ENCODE results near the gene RBKS.

DNA sequence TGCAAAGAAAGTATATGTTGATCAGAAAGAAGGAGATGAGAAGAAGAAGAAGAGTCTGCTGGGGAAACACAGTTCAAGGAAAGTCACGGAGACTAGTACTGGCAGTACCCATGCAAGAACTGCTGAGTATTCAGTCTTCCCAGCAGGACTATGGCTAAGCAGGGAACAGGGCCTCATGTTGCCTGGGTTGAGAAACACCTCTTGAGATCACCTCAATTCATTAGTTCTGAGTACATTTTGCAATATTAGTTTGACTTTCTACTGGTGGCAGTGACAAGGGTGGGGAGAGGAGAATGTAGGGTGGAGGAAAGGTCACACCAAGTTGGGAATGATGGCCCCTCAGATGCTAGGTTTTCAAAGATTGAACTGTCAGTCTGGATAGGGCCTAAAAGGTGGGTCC, 68.1 kb downstream of the RBKS start:
- TF ChIP-seq, protein P1, sequence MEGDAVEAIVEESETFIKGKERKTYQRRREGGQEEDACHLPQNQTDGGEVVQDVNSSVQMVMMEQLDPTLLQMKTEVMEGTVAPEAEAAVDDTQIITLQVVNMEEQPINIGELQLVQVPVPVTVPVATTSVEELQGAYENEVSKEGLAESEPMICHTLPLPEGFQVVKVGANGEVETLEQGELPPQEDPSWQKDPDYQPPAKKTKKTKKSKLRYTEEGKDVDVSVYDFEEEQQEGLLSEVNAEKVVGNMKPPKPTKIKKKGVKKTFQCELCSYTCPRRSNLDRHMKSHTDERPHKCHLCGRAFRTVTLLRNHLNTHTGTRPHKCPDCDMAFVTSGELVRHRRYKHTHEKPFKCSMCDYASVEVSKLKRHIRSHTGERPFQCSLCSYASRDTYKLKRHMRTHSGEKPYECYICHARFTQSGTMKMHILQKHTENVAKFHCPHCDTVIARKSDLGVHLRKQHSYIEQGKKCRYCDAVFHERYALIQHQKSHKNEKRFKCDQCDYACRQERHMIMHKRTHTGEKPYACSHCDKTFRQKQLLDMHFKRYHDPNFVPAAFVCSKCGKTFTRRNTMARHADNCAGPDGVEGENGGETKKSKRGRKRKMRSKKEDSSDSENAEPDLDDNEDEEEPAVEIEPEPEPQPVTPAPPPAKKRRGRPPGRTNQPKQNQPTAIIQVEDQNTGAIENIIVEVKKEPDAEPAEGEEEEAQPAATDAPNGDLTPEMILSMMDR (IDR thresholded peaks at IDR 0.05; ENCODE audit: low read depth, low read length) = no peak
- no peak for TF ChIP-seq EZH2phosphoT487 (IDR thresholded peaks at IDR 0.05; ENCODE audit: low read depth)
